Fibroblast of skin of left biceps (primary cell): ENCODE measurements around the gene IGF2R.

ENCODE experiments used
- DNase-seq, 2 experiments: peaks; one replicate each; pipeline ENCODE4 v3.0.0-alpha.2; 2013; ENCODE audit warnings: low read depth in 2 of 2

Gene IGF2R

GRCh38 chr6:160044687-160045086, 75.8 kb downstream of the IGF2R start:
- DNase-seq: no peak

DNA sequence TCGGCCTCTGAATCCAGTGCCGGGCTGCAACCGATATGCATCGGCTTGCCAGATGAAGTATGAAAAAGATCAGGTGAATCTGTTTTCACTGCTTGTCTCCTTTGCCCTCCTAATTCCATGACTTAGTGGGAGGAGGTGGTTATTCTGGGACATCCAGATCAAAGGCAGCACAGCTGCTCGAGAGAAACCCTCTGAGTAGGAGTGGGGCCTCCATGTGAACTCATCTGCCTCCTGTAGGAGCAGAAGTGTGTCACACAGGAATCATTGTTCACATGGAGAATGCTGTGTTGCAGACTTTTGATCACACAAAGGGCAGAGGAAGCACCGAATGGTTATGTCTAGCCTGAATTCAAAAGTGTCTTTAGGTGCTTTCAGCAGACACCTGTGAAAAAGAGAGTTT, 79.6 kb downstream of the IGF2R start:
- no peak for DNase-seq

- DNase-seq: no peak
Measured at GRCh38 chr6:160049346-160049745, 80.5 kb downstream of the IGF2R start.

DNA sequence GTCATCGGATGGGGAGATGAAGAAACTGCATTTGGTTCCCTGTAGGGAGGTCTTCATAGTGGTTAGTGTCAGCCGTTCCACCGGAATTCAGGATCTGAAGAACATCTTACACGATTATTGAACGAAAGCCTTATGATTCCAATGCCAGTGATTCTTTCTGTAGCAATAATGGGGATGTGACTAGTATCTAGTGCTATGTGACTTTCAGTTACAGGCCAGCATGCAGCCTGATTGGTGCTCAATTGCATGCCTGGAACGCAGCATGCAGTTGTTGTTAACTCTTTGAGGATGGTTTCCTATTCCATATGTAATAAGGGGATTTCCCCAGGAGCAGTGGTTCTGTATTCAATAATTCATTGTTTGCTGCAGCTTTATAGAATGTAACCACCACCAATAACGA, 81.1 kb downstream of the IGF2R start:
- no peak for DNase-seq

DNA sequence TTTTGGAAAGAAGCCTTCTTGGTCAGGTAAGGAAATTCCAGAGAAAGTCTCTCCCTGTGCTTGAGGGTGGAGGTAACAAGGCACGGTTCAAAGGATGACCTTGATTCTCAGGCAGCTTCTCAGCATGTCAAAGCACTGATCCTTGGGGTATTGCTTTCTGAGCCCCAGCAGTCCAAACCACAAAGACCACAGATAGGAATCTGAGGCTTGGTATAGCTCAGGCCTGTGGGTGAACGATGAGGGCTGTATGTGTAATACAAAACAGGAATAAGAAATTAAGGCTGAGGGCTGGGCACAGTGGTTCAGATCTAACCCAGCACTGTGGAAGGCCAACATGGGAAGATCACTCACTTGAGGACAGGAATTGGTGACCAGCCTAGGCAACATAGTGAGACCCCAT, 82.5 kb downstream of the IGF2R start:
- DNase-seq: no peak

DNA sequence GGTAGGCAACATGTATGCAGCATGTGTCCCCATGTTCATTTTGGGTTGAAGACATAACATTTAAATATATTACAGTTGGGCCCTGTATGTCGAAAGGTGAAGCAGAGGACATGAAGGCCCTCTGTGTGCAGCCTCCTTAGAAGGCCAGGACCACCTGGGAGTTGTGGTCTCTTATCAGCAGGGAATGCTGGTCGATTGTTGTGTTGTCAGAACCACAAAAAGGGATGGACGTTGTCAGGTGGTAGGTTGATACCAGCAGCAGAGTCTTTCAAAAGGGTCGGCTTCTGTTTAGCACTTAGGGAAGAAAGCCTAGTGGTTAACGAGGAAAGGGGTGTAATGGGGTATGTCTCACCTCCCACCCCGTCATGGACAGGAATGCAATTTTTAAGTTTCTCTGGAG, 85.4 kb downstream of the IGF2R start:
- no peak for DNase-seq

GRCh38 chr6:160054913-160055312, 86.0 kb downstream of the IGF2R start:
- DNase-seq: no peak

GRCh38 chr6:160055378-160055777, 86.5 kb downstream of the IGF2R start:
- no peak for DNase-seq

- DNase-seq: no peak
Measured at GRCh38 chr6:160055813-160056212, 86.9 kb downstream of the IGF2R start.

GRCh38 chr6:160057080-160057479, 88.2 kb downstream of the IGF2R start:
- no peak for DNase-seq

GRCh38 chr6:160058603-160059215, 89.8 kb downstream of the IGF2R start:
- DNase-seq: no peak

DNA sequence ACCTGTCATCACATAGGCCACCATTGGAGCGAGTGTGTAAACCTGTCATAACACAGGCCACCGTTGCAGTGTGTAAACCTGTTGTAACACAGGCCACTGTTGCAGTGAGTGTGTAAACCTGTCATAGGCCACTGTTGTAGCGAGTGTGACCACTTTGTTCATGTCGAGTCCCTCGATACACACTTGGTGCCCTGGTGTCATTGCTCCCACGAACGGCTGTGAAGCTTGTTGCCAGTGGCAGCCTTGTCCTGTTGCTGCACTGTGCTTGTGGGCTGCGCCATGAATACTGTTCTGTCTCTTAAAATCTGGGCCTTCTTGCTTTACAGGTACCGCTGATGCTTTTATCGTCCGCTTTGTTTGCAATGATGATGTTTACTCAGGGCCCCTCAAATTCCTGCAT, 91.3 kb downstream of the IGF2R start:
- no peak for DNase-seq

GRCh38 chr6:160060920-160061447, 92.1 kb downstream of the IGF2R start:
- no peak for DNase-seq

- no peak for DNase-seq
Measured at GRCh38 chr6:160063771-160064413, 95.0 kb downstream of the IGF2R start.

- no peak for DNase-seq
Measured at GRCh38 chr6:160065200-160065599, 96.3 kb downstream of the IGF2R start.

- no peak for DNase-seq
Measured at GRCh38 chr6:160067564-160067963, 98.7 kb downstream of the IGF2R start.

- no peak for DNase-seq
Measured at GRCh38 chr6:160068346-160068745, 99.5 kb downstream of the IGF2R start.

- DNase-seq: no peak
Measured at GRCh38 chr6:160069050-160069454, 100.2 kb downstream of the IGF2R start.

DNA sequence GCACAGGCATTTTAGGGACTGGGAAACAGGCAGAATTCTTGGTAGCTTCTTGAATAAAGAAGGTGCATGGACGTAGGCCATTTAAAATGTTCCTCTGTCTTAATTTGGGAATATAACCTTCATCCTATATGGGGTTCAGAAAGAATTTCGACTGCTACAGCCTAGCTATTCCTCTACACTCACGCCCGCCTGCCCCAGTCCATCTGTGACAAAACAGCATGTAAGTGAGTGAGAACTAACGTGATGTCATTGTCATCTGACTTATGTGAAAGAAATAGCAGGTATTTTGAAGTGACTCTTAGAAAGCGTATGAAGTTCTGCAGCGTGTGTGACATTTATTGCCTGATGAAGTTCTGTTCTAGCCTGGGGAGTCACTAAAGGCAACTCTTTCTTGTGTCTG, 100.6 kb downstream of the IGF2R start:
- no peak for DNase-seq

- DNase-seq: no peak
Measured at GRCh38 chr6:160070427-160070826, 101.5 kb downstream of the IGF2R start.

- no peak for DNase-seq
Measured at GRCh38 chr6:160070831-160071230, 101.9 kb downstream of the IGF2R start.

DNA sequence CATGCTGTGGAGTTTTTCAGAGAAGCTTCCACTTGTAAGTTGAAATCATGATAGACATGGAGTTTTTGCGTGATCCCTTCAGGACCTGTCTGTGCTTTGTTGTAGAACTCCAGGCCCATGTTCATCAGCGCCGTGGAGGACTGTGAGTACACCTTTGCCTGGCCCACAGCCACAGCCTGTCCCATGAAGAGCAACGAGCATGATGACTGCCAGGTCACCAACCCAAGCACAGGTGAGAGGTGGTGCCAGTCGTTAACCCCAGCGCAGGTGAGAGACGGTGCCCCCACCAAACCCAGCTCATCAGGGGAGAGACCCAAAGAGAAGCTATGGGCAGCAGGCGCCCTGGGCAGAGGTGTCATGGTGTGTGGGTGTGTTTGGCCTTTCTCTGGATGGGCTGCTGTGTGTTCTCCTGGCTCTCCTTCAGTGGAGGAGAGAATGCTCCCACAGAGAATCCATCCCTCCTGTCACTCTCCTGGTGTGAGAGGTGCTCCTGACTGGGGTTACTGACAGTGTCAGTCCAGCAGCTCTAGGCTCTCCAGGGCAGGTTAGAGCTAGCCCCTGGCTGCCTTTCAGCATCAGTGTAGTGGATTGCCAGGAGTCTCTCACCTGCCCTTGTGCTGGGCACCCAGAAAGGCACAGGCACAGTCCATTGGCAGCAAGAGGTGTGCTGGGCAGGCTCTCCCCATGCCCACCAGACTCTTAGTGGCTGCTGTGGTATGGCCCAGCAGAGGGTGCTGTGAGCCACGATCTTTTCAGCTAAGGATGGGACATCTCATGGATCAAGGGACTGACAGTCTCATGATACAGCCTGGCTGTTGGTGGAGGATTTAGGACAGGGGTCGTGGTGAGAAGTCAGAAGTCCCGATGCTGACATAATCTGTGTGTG, 103.2 kb downstream of the IGF2R start:
- DNase-seq: no peak

DNA sequence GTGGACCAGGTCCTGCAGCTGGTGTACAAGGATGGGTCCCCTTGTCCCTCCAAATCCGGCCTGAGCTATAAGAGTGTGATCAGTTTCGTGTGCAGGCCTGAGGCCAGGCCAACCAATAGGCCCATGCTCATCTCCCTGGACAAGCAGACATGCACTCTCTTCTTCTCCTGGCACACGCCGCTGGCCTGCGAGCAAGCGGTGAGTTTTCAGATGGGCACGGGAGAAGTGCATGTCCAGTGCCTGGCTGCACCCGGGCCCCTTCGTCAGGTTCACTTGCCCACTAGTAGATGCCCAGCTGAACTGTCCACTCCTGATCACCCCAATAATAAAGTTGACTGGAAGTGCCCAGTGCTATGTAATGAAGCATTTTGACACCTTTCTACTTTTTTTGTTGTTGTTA, 104.4 kb downstream of the IGF2R start:
- DNase-seq: no peak
